ENCODE measurements around the gene DDA1.

GRCh38 chr19:17341386-17341785 lies 32.0 kb downstream of the DDA1 start:
- TF ChIP-seq NFIC (IDR thresholded peaks at IDR 0.05): no peak
- no peak for TF ChIP-seq TCF12 (IDR thresholded peaks at IDR 0.05; ENCODE audit: low read depth)
- TF ChIP-seq EGR1 (IDR thresholded peaks at IDR 0.05): no peak
- TF ChIP-seq CEBPB (IDR thresholded peaks at IDR 0.05): no peak
- TF ChIP-seq CREB1 (IDR thresholded peaks at IDR 0.05; ENCODE audit: low read depth): no peak
- TF ChIP-seq RAD21 (IDR thresholded peaks at IDR 0.05; ENCODE audit: low read depth): no peak
- TF ChIP-seq TAF1 (IDR thresholded peaks at IDR 0.05; ENCODE audit: low read depth): no peak
- no peak for TF ChIP-seq MAX (IDR thresholded peaks at IDR 0.05)
- TF ChIP-seq USF1 (IDR thresholded peaks at IDR 0.05): no peak
- no peak for TF ChIP-seq ZBTB7A (IDR thresholded peaks at IDR 0.05; ENCODE audit: low read depth)
- TF ChIP-seq REST (IDR thresholded peaks at IDR 0.05; ENCODE audit: low read depth): no peak
- TF ChIP-seq EP300 (IDR thresholded peaks at IDR 0.05; ENCODE audit: borderline replicate concordance): no peak
- TF ChIP-seq YY1 (IDR thresholded peaks at IDR 0.05; ENCODE audit: low read depth): no peak
